Aorta (tissue), 4 donors: Measurements from ENCODE around the gene TRAF1. TPM values are rescaled to one million over a fixed set of nuclear protein-coding genes. Genes with fewer than 3 reads are reported as not detected.

Experiments
- polyA plus RNA-seq, 2 donors: library from polyadenylated mRNA; stranded (reverse); fragments of 200-250 nt; gene quantifications; one replicate each; pipeline ENCODE4 v1.2.3, GENCODE V29; 2013
- total RNA-seq, 2 donors: library from RNA; stranded (reverse); fragmentation: NEBNext Ultra II Directional; extraction: Animal tissue kit (Norgen Biotek cat#: 25700); gene quantifications; one replicate each; pipeline ENCODE4 v1.2.1, GENCODE V29; 2021
- donor health status: healthy with polysubstance abuse.
- donor health status: Bipolar disorder and iron deficiency.
- donor health status: DM: no; HTN: no; CAD: no.
- donor health status: DM: yes; HTN: yes; CAD: no.

Gene TRAF1
- total and polyA plus RNA-seq, 4 donors: 10.5 to 43.3 (median 22.8) TPM

Other genes starting within 250 kb of the TRAF1 start
- gene MEGF9, start 212.3 kb downstream of the TRAF1 start, total RNA-seq: 10 to 100 TPM; 15.7 to 21.5 TPM
- 1 to 10 TPM; 5.9 to 8.3 TPM for gene MEGF9, start 212.3 kb downstream of the TRAF1 start, polyA plus RNA-seq
- gene FBXW2, start 133.4 kb downstream of the TRAF1 start, total RNA-seq: 10 to 100 TPM; 72.1 to 74.0 TPM
- gene FBXW2, start 133.4 kb downstream of the TRAF1 start, polyA plus RNA-seq: 10 to 100 TPM; 23.4 to 29.8 TPM
- 10 to 100 TPM; 41.2 to 44.8 TPM for gene PSMD5, start 83.9 kb downstream of the TRAF1 start, total RNA-seq
- 10 to 100 TPM; 17.4 to 24.8 TPM for gene PSMD5, start 83.9 kb downstream of the TRAF1 start, polyA plus RNA-seq
- 10 to 100 TPM; 40.1 to 62.3 TPM for gene PHF19, start 49.6 kb downstream of the TRAF1 start, total RNA-seq
- 10 to 100 TPM; 25.9 to 66.7 TPM for gene PHF19, start 49.6 kb downstream of the TRAF1 start, polyA plus RNA-seq
- 10 to 100 TPM in 1 of 2 donors, 1 to 10 TPM in 1; 5.7 to 11.4 TPM for gene C5, start 123.5 kb upstream of the TRAF1 start, total RNA-seq
- gene C5, start 123.5 kb upstream of the TRAF1 start, polyA plus RNA-seq: 10 to 100 TPM in 1 of 2 donors, 1 to 10 TPM in 1; 5.4 to 13.0 TPM
- gene CNTRL, start 148.2 kb upstream of the TRAF1 start, total RNA-seq: 10 to 100 TPM; 18.9 to 25.8 TPM
- gene CNTRL, start 148.2 kb upstream of the TRAF1 start, polyA plus RNA-seq: 10 to 100 TPM in 1 of 2 donors, 1 to 10 TPM in 1; 9.0 to 10.5 TPM